HepG2 (cell line): ENCODE data around the gene SEC14L2. TPM values are rescaled to one million over a fixed set of nuclear protein-coding genes. Genes with fewer than 3 reads are reported as not detected.

Source experiments
- AHR ChIP-seq: IDR thresholded peaks from 2 replicates; pipeline ENCODE4 v1.6.1; 2018; ENCODE audit warnings: missing genetic modification reagents, missing compliant biosample characterization
- ATF1 ChIP-seq: IDR thresholded peaks from 2 replicates; pipeline ENCODE4 v1.6.1; 2016; ENCODE audit warnings: mild to moderate bottlenecking, control low read depth
- BORCS8-MEF2B ChIP-seq: sonication (generic); formaldehyde crosslinking; IDR thresholded peaks from 2 replicates; pipeline ENCODE4 v1.8.0; 2022; ENCODE audit warnings: mild to moderate bottlenecking, missing genetic modification reagents
- CBX2 ChIP-seq, 2 experiments: fragments of 200-600 bp in 1 of 2; sonication (generic); formaldehyde crosslinking in 1 of 2; IDR thresholded peaks; 2 replicates each; pipeline versions ENCODE4 v1.7.0 to v1.8.1; 2018 to 2022; ENCODE audit warnings: low read depth in 2 of 2, low read length in 1 of 2, mild to moderate bottlenecking in 1 of 2, missing genetic modification reagents in 1 of 2
- CHD2 ChIP-seq: IDR thresholded peaks from 2 replicates; pipeline ENCODE4 v1.6.1; 2011; ENCODE audit warnings: low read depth, low read length, improper control_type of control experiment
- NCOA1 ChIP-seq: sonication (generic); formaldehyde crosslinking; IDR thresholded peaks from 2 replicates; pipeline ENCODE4 v1.9.0; 2021; ENCODE audit warnings: missing genetic modification reagents
- ONECUT2 ChIP-seq: sonication (generic); formaldehyde crosslinking; IDR thresholded peaks from 2 replicates; pipeline ENCODE4 v1.4.0; 2020; ENCODE audit warnings: missing genetic modification reagents
- PHF8 ChIP-seq: sonication (generic); formaldehyde crosslinking; IDR thresholded peaks from 2 replicates; pipeline ENCODE4 v1.5.0; 2020; ENCODE audit warnings: missing genetic modification reagents
- SRSF9 ChIP-seq: fragments of 200-400 bp; formaldehyde crosslinking; IDR thresholded peaks from 2 replicates; pipeline ENCODE4 v1.6.1; 2018; ENCODE audit warnings: borderline replicate concordance, mild to moderate bottlenecking, low read depth, low read length; ENCODE audit not compliant: insufficient read depth, poor library complexity, severe bottlenecking
- TSC22D2 ChIP-seq: sonication (generic); formaldehyde crosslinking; IDR thresholded peaks from 2 replicates; pipeline ENCODE4 v1.5.1; 2020; ENCODE audit warnings: missing genetic modification reagents, mild to moderate bottlenecking, borderline replicate concordance
- U2AF2 ChIP-seq: fragments of 200-400 bp; formaldehyde crosslinking; IDR thresholded peaks from 2 replicates; pipeline ENCODE4 v1.6.1; 2017; ENCODE audit warnings: low read depth, mild to moderate bottlenecking, low read length
- ZBED4 ChIP-seq: sonication (generic); formaldehyde crosslinking; IDR thresholded peaks from 2 replicates; pipeline ENCODE4 v1.4.0; 2020; ENCODE audit warnings: missing genetic modification reagents, borderline replicate concordance
- ZFAT ChIP-seq: sonication (generic); formaldehyde crosslinking; conservative IDR thresholded peaks from 2 replicates; pipeline ENCODE4 v1.8.1; 2023; ENCODE audit warnings: missing genetic modification reagents, inconsistent platforms
- ZFP1 ChIP-seq: IDR thresholded peaks from 2 replicates; pipeline ENCODE4 v1.6.1; 2016
- ZKSCAN1 ChIP-seq: fragments of 150-350 bp; IDR thresholded peaks from 2 replicates; pipeline ENCODE4 v1.6.1; 2014; ENCODE audit warnings: low read length
- ZNF570 ChIP-seq: sonication (generic); formaldehyde crosslinking; IDR thresholded peaks from 2 replicates; pipeline ENCODE4 v1.4.0; 2020; ENCODE audit warnings: mild to moderate bottlenecking, missing genetic modification reagents, borderline replicate concordance
- ZNF788 ChIP-seq: sonication (generic); formaldehyde crosslinking; IDR thresholded peaks from 2 replicates; pipeline ENCODE4 v1.5.0; 2020; ENCODE audit warnings: mild to moderate bottlenecking, missing genetic modification reagents, borderline replicate concordance
- polyA plus RNA-seq, 8 experiments: library from polyadenylated mRNA; depleted of rRNA in 3 of 8; stranded (reverse) in 7 of 8; unstranded in 1 of 8; fragments of >200 nt; fragmentation: Illumina TruSeq in 4 of 8; extraction: Trizol in 4 of 8; gene quantifications; 2 replicates each; pipeline versions ENCODE4 v1.2.1 to v1.2.3, GENCODE V29; 2011 to 2016; ENCODE audit warnings: low read depth in 4 of 8, missing spikeins in 1 of 8, mixed read lengths in 1 of 8; ENCODE audit not compliant: insufficient read depth in 1 of 8
- total RNA-seq, 5 experiments: library from RNA; depleted of rRNA; stranded (reverse); fragments of >200 nt; fragmentation: Illumina TruSeq; extraction: Trizol; gene quantifications; 2 replicates each; pipeline ENCODE4 v1.2.3, GENCODE V29; 2016; ENCODE audit warnings: low read depth in 1 of 5
- TF ChIP-seq, protein P1 (sequence below): sonication (generic); formaldehyde crosslinking; IDR thresholded peaks from 2 replicates; pipeline ENCODE4 v1.4.0; 2020; ENCODE audit warnings: missing genetic modification reagents, borderline replicate concordance
- TF ChIP-seq, protein P2 (sequence below): sonication (generic); formaldehyde crosslinking; IDR thresholded peaks from 2 replicates; pipeline ENCODE4 v1.4.0; 2020; ENCODE audit warnings: missing genetic modification reagents, borderline replicate concordance

Gene SEC14L2
- total and polyA plus RNA-seq, 2 of the 13 experiments (the other 11 are each of a cell fraction or from before 2014, with no cell fraction given), result 4.1 to 5.1 TPM

GRCh38 chr22:30423301-30423958, 26.6 kb downstream of the SEC14L2 start (continued):
- TF ChIP-seq ZKSCAN1 (no peak), ZBED4 (no peak; the same call in 1 of the 2 replicates), U2AF2 (0 out of 2 replicates have a peak, but pooled peaks have one; percentile 67), AHR (CRISPR knock-in tag) (peak; percentile 4; the same call in 1 of the 2 replicates), NCOA1 (CRISPR knock-in tag) (peak; percentile 96), PHF8 (CRISPR knock-in tag) (peak; percentile 89), ONECUT2 (CRISPR knock-in tag) (peak; percentile 59), CHD2 (no peak), TSC22D2 (CRISPR knock-in tag) (no peak; the same call in 1 of the 2 replicates), CBX2 (IDR thresholded peaks at IDR 0.05; ENCODE audit: low read depth, low read length) (no peak), CBX2 (CRISPR knock-in tag; IDR thresholded peaks at IDR 0.05; ENCODE audit: low read depth) (0 out of 2 replicates have a peak, but pooled peaks have one; percentile 28), SRSF9 (no peak), ZFAT (CRISPR knock-in tag) (peak; percentile 71), BORCS8-MEF2B (CRISPR knock-in tag) (no peak; the same call in 1 of the 2 replicates), ZNF570 (CRISPR knock-in tag) (peak; percentile 60; the same call in 1 of the 2 replicates), ZNF788 (peak; percentile 75; the same call in 1 of the 2 replicates), ATF1 (CRISPR knock-in tag) (no peak), ZFP1 (0 out of 2 replicates have a peak, but pooled peaks have one; percentile 10)
- TF ChIP-seq, protein P1, sequence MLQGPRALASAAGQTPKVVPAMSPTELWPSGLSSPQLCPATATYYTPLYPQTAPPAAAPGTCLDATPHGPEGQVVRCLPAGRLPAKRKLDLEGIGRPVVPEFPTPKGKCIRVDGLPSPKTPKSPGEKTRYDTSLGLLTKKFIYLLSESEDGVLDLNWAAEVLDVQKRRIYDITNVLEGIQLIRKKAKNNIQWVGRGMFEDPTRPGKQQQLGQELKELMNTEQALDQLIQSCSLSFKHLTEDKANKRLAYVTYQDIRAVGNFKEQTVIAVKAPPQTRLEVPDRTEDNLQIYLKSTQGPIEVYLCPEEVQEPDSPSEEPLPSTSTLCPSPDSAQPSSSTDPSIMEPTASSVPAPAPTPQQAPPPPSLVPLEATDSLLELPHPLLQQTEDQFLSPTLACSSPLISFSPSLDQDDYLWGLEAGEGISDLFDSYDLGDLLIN (CRISPR knock-in tag), result no peak; the same call in 1 of the 2 replicates
- TF ChIP-seq, protein P2, sequence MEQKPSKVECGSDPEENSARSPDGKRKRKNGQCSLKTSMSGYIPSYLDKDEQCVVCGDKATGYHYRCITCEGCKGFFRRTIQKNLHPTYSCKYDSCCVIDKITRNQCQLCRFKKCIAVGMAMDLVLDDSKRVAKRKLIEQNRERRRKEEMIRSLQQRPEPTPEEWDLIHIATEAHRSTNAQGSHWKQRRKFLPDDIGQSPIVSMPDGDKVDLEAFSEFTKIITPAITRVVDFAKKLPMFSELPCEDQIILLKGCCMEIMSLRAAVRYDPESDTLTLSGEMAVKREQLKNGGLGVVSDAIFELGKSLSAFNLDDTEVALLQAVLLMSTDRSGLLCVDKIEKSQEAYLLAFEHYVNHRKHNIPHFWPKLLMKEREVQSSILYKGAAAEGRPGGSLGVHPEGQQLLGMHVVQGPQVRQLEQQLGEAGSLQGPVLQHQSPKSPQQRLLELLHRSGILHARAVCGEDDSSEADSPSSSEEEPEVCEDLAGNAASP (CRISPR knock-in tag), result no peak
